ENCODE results near the gene PTPRC. TPM values are rescaled to one million over a fixed set of nuclear protein-coding genes. Genes with fewer than 3 reads are reported as not detected.

Gene PTPRC
- total RNA-seq, 1 experiment from 2014 or later = 0.25 TPM

GRCh38 chr1:198601936-198602889 is 36.6 kb upstream of the PTPRC start:
- Mint-ChIP-seq H3K36me3 (ENCODE audit: insufficient read depth, unreplicated experiment) (no peaks in the 10 kb centered on the region), H3K27ac (ENCODE audit: unreplicated experiment) (peak overlapping the region; percentile 10), H3K4me3 (ENCODE audit: unreplicated experiment) (no peak overlapping the region), H3K9me3 (ENCODE audit: unreplicated experiment) (no peaks in the 10 kb centered on the region), H3K27me3 (ENCODE audit: insufficient read depth, unreplicated experiment) (no peaks in the 10 kb centered on the region), H3K4me1 (ENCODE audit: low read depth, unreplicated experiment) (no peaks in the 10 kb centered on the region)
- no peak for TF ChIP-seq CTCF (IDR thresholded peaks at IDR 0.05; ENCODE audit: insufficient read depth in 1 of 2, low read depth in 1 of 2, low read length in 1 of 2, severe bottlenecking in 1 of 2, unreplicated experiment in 1 of 2)
- DNase-seq = no peak
- H3K36me3 ChIP-seq (ENCODE audit: control insufficient read depth, insufficient read depth, low read length) = no peaks in the 10 kb centered on the region
- no peak overlapping the region for H3K4me3 ChIP-seq (ENCODE audit: low read depth, low read length)
- H3K27me3 ChIP-seq (replicated peaks; ENCODE audit: control insufficient read depth, insufficient read depth, low read length) = no peaks in the 10 kb centered on the region
- ChIA-PET CTCF (no interaction called here), POLR2A (no interaction called here)
- intact Hi-C loops (cut with micrococcal nuclease; ENCODE audit: unreplicated experiment) = no loop called here
- no peaks in the 10 kb centered on the region for H3K9me3 ChIP-seq
- H3K4me1 ChIP-seq = 0 out of 2 replicates have a peak, but pooled peaks cover 4% of the 10 kb centered on the region
- BruUV-seq (replicated peaks) = no TSS peak

GRCh38 chr1:198604975-198605374 is 33.9 kb upstream of the PTPRC start:
- ChIA-PET CTCF (no interaction called here), POLR2A (no interaction called here)
- H3K27me3 Mint-ChIP-seq (ENCODE audit: insufficient read depth, unreplicated experiment) = no peaks in the 10 kb centered on the region
- intact Hi-C loops (cut with micrococcal nuclease; ENCODE audit: unreplicated experiment) = no loop called here
- Histone ChIP-seq H3K4me1 (0 out of 2 replicates have a peak, but pooled peaks cover 4% of the 10 kb centered on the region), H3K9me3 (no peaks in the 10 kb centered on the region), H3K27me3 (replicated peaks; ENCODE audit: control insufficient read depth, insufficient read depth, low read length) (no peaks in the 10 kb centered on the region), H3K36me3 (ENCODE audit: control insufficient read depth, insufficient read depth, low read length) (no peaks in the 10 kb centered on the region), H3K4me3 (ENCODE audit: low read depth, low read length) (no peak overlapping the region)
- H3K36me3 Mint-ChIP-seq (ENCODE audit: insufficient read depth, unreplicated experiment) = no peaks in the 10 kb centered on the region
- no peak for DNase-seq
- BruUV-seq (replicated peaks) = no TSS peak
- H3K27ac Mint-ChIP-seq (ENCODE audit: unreplicated experiment) = no peak overlapping the region
- H3K4me1 Mint-ChIP-seq (ENCODE audit: low read depth, unreplicated experiment) = no peaks in the 10 kb centered on the region
- H3K9me3 Mint-ChIP-seq (ENCODE audit: unreplicated experiment) = no peaks in the 10 kb centered on the region
- no peak overlapping the region for H3K4me3 Mint-ChIP-seq (ENCODE audit: unreplicated experiment)
- TF ChIP-seq CTCF (IDR thresholded peaks at IDR 0.05; ENCODE audit: insufficient read depth in 1 of 2, low read depth in 1 of 2, low read length in 1 of 2, severe bottlenecking in 1 of 2, unreplicated experiment in 1 of 2) = no peak

GRCh38 chr1:198605406-198605805 is 33.4 kb upstream of the PTPRC start:
- no peaks in the 10 kb centered on the region for H3K27me3 Mint-ChIP-seq (ENCODE audit: insufficient read depth, unreplicated experiment)
- CTCF ChIA-PET = no interaction called here
- no peak overlapping the region for H3K27ac Mint-ChIP-seq (ENCODE audit: unreplicated experiment)
- POLR2A ChIA-PET = no interaction called here
- BruUV-seq (replicated peaks) = no TSS peak
- H3K9me3 ChIP-seq = no peaks in the 10 kb centered on the region
- no peaks in the 10 kb centered on the region for H3K27me3 ChIP-seq (replicated peaks; ENCODE audit: control insufficient read depth, insufficient read depth, low read length)
- H3K4me1 ChIP-seq = 0 out of 2 replicates have a peak, but pooled peaks cover 4% of the 10 kb centered on the region
- no peaks in the 10 kb centered on the region for H3K4me1 Mint-ChIP-seq (ENCODE audit: low read depth, unreplicated experiment)
- H3K4me3 Mint-ChIP-seq (ENCODE audit: unreplicated experiment) = no peak overlapping the region
- intact Hi-C loops (cut with micrococcal nuclease; ENCODE audit: unreplicated experiment) = no loop called here
- DNase-seq = no peak
- no peak for TF ChIP-seq CTCF (IDR thresholded peaks at IDR 0.05; ENCODE audit: insufficient read depth in 1 of 2, low read depth in 1 of 2, low read length in 1 of 2, severe bottlenecking in 1 of 2, unreplicated experiment in 1 of 2)
- H3K36me3 Mint-ChIP-seq (ENCODE audit: insufficient read depth, unreplicated experiment) = no peaks in the 10 kb centered on the region
- H3K36me3 ChIP-seq (ENCODE audit: control insufficient read depth, insufficient read depth, low read length) = no peaks in the 10 kb centered on the region
- H3K9me3 Mint-ChIP-seq (ENCODE audit: unreplicated experiment) = no peaks in the 10 kb centered on the region
- no peak overlapping the region for H3K4me3 ChIP-seq (ENCODE audit: low read depth, low read length)
